Activated naive CD8-positive, alpha-beta T cell treated with anti-CD3 and anti-CD28 coated beads, Interleukin-2, amount 50 U/mL, for 16 hours (primary cell): ENCODE data around the gene ZNF423.

Experiments
- DNase-seq: peaks from one replicate; pipeline ENCODE4 v3.0.0-alpha.2; 2020; ENCODE audit warnings: low read depth, low spot score

The ZNF423 gene

GRCh38 chr16:49602201-49602975 lies 253.5 kb downstream of the ZNF423 start:
- no peak for DNase-seq

DNA sequence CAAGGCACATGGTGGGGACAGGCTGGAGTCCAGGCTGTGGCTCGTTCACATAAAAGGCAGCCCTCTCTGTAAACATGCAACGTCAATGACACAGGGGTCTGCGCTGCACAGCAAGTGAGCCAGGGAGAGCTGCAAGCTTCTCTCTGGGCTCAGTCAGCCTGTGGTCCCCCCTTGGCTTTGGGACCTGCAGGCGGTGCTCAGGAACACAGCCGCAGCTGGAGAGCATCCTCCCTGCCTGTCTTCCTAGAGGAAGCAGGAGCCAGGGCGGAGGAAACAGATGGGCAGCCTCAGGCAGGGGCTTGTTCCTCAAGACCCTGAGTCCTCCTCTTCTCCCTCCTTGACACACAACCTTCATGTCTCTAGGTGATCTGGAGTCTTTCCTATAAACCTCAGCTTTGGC lies 254.3 kb downstream of the ZNF423 start:
- DNase-seq, result no peak

DNA sequence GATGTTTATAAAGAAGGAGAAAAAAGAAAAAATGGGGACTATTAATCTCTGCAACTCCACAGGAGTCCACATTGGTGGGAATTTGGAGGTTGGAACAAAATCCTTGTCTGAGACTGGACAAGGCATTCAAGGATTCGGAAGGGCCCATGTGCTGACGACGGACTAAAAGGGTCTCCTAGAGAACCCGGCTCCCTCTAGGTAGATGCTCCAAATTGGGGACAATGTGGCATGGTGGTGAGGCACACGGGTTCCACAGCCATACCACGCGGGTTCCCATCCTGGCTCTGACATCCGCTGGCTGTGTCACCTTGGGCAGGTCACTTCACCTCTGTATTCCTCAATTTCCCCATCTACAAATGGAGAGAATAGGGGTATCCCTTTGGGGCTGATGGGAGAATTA lies 254.9 kb downstream of the ZNF423 start:
- DNase-seq, result no peak

GRCh38 chr16:49600536-49600935 lies 255.4 kb downstream of the ZNF423 start:
- DNase-seq, result no peak

DNA sequence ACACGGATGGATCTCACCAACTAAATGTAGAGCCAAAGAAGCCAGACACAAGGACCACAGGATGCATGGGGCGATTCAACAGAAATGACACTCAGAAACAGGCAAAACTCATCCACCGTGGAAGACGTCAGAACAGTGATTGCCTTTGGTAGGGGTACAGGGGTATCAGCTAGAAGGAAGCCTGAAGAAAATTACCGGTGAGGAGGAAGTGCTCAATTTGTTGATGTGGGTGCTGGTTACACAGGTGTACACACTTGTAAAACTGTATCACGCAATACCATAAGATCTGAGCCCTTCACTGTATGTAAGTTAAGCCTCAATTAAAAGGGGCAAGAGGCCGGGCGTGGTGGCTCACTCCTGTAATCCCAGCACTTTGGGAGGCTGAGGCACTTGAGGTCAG lies 256.2 kb downstream of the ZNF423 start:
- no peak for DNase-seq

DNA sequence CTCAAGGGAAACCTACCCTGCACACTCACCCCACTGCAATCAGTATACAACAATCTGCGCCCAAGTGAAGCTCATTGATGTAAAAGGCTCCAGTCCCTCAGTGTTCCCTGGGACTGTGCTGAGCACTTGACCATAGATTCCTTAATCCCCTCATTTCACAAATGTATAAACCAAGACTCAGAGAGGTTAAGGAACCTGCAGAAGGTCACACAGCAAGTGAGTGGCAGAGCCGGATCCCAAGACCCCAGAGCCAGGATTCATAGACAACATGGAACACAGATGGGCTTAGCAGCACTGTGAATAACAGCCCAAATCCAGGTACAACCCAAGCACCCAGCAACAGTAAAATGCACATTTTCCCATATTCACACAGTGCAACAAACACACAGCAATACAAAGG lies 256.6 kb downstream of the ZNF423 start:
- DNase-seq, result no peak

DNA sequence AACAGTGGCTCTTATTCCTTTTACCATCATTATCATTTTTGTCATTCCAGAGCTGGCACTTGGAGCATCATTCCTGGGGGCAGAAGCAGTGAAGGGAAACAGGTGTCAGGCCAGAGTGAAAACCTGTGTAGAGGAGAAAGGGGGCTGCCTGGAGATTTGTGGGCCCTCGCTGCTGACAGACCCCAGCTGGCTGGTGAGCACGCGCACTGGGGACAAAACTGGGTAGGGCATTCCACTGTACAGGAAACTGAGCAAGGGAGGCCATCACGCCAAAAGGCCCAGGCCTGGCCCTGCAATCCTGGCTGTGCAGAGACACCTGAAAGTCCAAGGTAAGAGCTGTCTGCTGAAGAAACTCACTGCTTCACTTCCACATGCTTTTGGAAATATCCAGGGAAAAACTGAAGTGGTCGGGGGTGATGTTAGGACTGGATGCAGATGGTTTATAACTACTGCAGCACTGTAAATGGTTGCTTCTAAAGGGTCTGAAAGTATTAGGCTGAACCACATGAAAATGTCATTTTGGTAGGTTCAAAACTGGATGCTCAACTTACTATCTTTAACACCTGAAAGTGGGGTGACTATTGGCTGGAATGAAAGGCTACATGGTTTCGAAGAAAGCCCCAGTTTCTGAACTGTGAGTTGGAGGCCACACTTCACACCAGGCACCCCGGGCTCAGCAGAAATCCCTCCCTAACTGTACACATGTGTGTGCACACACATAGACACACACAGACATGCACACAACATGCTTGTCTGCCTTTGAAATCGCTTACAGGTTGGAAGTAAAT lies 257.3 kb downstream of the ZNF423 start:
- no peak for DNase-seq

DNA sequence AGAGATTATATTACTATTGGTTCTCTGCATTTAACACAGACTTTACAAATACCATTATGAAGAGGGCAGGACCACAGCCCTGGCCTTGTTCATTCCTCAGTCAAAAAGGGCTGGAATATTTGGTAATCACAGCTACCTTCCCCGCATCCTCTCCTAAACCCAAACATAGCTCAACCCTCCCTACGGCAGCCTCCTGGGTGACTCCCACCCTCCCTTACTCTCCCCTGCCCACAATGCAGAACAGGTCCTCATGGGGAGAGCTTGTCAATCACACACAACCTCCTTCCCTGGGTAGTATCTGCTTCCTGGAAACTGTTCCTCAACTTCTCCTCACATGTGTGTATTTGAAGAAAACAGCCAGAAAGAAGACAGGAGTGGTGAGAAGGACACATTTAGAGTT lies 258.1 kb downstream of the ZNF423 start:
- no peak for DNase-seq

DNA sequence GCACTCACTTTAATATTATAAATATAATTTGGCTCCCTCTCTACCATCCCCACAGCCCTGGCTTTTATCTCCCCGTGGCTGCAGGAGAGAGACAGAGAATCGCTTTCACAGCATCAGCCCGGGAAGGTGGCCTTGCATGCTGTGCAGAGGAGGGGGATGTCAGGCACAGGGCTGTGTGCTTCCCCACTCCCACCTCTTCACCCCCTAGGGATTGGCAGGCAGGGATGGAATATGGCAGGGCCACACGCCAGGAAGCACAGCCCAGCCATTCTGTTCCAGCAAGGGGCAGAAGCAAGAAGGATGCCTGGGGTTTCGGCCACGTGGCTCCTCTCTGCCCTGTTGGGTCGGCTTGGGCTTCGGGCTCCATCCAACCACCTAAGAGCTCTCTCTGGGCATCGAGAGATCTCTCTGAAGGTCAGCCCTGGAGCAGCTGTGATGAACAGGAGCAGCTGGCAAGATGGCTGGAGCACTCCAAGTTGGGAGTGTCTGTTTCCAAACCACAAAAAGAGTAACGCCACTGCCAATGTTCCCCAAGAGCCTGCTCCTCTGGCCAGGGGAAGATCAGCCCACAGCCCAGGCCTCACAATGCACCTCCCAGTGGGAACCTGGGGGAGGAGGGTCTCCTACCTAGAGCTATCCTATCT lies 259.1 kb downstream of the ZNF423 start:
- no peak for DNase-seq

GRCh38 chr16:49596068-49596467 lies 259.8 kb downstream of the ZNF423 start:
- no peak for DNase-seq

DNA sequence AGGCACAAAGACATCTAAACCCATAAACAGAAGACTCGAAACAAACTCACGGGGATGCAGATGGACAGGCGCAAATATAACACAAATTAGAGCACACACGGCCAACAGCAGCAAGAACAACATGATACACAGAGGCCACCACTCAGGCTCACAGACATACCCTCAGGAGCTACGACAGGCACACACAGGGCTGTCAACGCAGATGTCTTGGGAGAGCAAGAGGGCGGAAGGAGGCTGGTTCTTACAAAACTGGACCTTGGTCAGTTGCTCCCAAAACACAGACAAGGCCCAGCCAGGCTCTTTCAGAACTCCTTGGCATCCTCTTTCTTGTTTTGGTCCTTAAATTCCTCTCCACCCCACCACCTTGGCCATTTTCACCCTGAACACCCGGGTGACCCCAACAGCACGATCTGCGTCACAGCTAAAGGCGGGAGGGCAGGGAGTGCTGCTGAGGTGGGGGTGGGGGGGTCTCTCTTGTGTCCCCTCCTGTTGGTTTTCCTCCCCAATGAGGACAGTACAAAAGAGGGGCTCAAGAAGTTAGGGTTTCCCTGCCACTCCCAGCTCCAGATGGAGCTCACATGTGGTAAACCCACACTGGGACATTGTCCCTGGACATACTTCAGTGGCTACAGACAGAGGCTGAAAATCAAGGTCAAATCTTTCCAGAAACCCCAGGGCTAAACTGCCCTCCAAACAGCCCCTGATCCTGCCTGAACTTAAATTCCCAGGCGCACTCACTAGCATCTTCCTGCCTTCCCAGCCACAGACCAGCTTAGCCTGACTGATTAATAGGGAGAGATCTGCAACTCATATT lies 261.0 kb downstream of the ZNF423 start:
- DNase-seq, result no peak

DNA sequence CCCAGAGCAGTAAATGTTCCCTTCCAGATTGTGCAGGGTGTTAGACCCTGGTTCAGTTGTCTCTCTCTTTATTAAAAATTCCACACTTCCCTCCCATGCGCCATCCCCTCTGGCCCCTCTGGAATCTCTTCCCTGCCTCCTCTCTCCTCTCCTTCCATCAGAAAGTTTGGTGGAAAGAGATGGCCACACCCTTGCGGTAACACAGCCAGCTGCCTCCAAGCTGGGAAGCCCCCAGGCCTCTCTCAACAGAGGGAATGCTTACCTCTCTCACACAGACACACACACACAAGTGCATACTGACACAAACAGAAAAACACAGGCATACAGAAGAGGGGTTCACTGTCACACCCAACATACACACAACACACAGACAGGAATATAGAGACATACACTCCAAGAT lies 261.8 kb downstream of the ZNF423 start:
- no peak for DNase-seq

- no peak for DNase-seq
Measured at GRCh38 chr16:49593424-49594040, 262.4 kb downstream of the ZNF423 start.

DNA sequence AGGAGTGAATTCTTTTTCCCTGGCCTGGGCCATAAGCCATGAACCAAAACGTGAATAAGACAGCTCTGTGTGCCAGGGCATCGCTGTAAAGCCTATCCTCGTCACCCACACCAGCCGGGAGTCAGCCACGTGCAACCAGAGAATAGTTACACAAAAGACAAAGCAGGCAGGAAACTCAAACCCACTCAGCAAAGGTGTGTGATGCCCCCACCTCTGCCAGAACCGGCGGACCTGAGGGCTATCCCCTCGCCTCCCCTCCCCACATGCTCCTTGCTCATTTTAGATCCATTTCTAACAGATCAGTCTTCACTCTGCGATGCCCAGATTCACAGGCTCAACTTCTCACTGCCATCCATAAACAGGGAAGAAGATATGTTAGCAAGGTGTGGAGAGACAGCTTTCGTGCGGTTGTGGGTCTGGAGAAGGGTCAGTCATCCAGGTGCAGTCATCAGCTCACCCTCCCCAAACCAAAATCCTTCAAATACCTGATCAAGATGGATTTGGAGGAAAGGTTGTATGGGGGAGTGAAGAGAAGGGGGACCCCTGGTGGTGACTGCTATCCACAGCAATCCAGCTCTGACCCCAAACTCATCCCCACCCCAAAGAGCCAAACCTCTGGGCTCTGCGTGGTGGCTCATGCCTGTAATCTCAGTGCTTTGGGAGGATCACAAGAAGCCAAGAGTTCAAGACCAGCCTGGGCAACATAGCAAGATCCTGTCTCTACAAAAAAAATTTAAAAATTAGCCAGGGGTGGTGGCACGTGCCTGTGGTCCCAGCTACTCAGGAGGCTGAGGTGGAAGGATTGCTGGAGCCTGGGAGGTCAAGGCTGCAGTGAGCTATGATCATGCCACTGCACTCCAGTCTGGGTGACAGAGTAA lies 263.1 kb downstream of the ZNF423 start:
- no peak for DNase-seq

DNA sequence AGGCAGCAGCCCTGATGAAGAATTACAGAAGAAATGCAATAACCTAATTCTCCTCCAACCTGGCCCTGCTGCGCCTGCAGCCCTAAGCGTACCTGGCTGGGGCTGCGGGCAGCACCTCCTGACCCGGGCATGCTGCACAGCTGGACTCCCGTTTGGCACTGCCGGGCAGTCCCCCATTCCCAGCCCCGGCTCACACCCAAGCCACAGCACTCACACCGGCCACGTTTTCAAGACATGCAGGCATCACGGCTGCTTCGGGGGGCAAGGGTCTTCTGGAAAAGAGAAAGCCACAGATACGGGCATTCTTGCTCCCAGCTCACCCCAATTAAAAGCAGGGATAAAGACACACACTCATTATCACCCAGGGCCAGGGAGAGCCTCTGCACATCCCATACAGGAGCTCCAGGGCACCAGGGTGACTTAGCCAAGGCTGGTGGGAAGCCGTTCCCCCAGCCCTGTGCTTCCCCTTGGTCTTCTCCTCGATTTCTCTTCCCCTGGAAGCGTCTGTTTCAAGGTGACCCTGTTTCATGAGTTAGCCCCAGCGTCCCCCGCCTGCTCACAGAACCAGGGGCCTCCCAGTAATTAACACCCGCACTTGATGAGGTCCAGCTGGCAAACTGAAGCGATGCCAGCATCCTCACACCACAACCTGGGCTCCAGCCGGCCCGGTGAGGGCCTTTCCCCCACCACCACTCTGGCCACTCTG lies 265.6 kb downstream of the ZNF423 start:
- DNase-seq, result no peak

DNA sequence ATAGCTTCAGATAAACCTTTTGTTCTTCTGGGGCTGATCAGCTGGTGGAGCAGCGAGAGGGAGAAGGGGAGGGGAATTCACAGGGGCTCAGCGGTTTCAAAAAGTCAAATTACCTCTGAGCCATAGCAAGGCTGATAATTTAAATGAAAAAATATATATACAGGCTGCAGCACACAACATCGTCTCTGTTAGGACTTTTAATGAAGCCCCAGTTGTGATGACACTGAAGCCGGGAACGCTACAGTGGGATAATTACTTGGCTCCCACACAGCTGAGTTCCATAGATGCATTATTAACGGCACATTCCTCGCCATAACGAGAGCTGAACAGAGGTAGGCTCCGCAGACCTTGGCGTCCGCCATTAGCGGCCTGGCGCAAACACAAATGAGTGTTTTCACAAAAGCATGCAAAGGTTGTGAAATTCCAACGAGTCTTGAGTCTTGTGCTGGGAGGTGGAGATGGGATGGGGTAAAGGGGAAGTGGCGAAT lies 266.3 kb downstream of the ZNF423 start:
- DNase-seq, result no peak

DNA sequence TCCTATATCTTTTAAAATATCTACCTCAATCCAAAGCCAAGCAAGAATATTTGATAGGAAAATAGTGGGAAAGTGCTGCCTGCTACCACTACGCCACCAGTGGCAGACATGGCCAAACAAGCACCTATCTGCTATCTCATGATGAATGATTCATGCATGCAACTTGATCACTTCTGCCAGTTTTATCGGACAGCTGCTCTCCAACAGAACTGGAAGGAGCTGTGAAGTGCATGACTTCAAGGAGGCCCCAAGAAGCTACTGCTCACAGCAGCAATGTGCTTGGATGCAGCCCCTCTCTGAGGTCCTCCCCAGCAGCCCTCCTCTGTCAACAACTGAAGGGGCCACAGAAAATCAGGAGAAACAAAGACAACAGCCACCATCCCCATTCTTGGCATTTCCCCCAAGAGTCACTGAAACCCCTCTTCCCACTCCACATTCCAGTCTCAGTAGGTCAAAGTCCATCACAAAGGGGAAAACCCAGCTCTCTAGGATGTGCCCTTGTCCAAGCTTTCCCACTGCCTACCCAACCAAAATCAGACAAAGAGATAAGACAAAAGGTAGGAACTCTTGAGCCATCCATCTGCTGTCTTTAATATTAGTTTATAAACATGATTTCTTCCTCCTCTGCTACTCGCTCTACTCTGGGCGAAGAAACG lies 267.1 kb downstream of the ZNF423 start:
- DNase-seq, result no peak

GRCh38 chr16:49588026-49588425 lies 267.9 kb downstream of the ZNF423 start:
- DNase-seq, result no peak

DNA sequence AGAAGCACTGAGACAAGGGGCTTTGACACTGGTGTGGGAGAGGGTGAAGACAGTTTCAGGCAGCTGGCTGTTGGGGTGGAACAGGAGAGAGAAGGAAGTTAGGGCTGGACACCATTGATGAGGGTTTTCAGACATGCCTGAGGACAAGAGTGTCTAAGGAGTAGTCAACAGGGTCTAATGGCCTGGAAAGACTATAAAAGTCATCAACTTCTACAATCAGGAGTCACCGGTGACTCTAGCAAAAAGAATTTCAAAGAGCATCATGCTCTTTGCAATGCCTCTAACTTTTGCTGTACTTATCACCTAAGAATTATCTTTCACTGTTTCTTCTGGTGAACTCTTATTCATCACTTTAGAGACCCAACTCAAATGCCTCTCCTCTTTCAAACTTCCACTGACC lies 268.4 kb downstream of the ZNF423 start:
- DNase-seq, result no peak
